Measurements from ENCODE around the gene DBNDD2.

DBNDD2 gene

DNA sequence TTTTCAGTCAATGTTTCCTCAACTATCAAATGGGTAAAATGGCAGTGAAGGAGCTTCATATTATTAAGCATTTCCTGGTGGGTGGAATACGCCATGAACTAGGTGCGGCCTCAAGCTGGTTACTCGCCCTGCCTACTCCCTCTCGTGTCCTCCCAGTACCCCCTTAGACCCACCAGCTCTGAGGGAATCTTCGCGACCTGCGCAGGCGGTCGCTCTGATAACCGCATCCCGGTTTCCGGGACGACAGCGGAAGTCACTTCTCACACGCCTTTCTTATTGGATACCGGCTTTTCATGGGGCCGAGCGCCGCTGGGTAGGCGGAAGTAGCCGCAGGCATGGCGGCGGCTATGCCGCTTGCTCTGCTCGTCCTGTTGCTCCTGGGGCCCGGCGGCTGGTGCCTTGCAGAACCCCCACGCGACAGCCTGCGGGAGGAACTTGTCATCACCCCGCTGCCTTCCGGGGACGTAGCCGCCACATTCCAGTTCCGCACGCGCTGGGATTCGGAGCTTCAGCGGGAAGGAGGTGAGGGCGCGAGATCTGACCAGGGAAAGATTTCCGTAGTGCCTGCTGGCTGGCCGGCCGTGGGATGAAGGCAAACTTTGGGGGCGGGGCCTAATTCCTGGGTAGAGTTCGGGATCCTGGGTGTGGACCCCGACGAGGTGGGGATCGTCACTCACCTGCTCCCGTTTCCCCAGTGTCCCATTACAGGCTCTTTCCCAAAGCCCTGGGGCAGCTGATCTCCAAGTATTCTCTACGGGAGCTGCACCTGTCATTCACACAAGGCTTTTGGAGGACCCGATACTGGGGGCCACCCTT lies 7.9 kb downstream of the DBNDD2 start, which contains the start of gene PIGT:
Gene PIGT, plus strand, starts transcription at position 320 of the 816 bp plus-strand sequence. Its CDS starts 16 bp downstream, at position 336.
- DNase-seq (ENCODE audit: low read depth, low spot score) = peak; percentile 90

GRCh38 chr20:45416917-45417316 lies 8.8 kb downstream of the DBNDD2 start:
- no peak for DNase-seq (ENCODE audit: low read depth, low spot score)

- DNase-seq (ENCODE audit: low read depth, low spot score) = peak; percentile 98
Observed at GRCh38 chr20:45419188-45420091, 11.4 kb downstream of the DBNDD2 start.

DNA sequence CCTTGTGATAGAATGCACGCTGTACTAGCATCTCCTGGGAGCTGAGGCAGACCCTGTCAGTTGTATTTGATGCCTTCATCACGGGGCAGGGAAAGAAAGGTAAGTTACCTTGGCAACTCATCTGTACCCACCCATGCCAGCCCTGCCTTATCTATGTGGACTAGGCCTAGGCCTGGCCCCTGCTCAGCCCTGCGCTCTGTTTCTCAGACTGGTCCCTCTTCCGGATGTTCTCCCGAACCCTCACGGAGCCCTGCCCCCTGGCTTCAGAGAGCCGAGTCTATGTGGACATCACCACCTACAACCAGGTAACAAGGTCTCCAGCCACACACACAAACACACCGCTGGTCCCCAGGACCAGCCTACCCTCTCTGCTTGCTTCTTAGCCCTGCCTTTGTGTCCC lies 12.0 kb downstream of the DBNDD2 start:
- no peak for DNase-seq (ENCODE audit: low read depth, low spot score)

DNA sequence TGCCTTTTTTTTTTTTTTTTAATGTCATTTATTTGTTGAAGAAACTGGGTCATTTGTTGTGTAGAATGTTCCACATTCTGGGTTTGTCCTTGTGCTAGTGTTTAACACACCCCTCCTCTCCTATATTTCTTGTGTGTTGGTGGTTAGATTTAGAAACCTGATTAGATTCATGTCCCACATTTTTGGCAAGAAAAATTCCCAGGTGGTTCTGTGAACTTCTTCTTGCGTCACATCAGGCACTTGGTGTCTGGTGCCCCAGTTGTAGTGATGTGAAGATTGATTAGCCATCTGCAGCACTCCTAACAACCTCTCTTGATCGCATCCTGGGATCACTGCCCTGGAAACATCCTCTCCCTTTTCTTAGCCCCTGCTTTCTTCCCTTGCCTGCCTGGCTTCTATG lies 15.6 kb downstream of the DBNDD2 start:
- no peak for DNase-seq (ENCODE audit: low read depth, low spot score)

DNA sequence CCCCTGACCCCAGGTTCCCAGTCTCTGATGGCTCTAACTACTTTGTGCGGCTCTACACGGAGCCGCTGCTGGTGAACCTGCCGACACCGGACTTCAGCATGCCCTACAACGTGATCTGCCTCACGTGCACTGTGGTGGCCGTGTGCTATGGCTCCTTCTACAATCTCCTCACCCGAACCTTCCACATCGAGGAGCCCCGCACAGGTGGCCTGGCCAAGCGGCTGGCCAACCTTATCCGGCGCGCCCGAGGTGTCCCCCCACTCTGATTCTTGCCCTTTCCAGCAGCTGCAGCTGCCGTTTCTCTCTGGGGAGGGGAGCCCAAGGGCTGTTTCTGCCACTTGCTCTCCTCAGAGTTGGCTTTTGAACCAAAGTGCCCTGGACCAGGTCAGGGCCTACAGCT lies 17.5 kb downstream of the DBNDD2 start:
- no peak for DNase-seq (ENCODE audit: low read depth, low spot score)

DNA sequence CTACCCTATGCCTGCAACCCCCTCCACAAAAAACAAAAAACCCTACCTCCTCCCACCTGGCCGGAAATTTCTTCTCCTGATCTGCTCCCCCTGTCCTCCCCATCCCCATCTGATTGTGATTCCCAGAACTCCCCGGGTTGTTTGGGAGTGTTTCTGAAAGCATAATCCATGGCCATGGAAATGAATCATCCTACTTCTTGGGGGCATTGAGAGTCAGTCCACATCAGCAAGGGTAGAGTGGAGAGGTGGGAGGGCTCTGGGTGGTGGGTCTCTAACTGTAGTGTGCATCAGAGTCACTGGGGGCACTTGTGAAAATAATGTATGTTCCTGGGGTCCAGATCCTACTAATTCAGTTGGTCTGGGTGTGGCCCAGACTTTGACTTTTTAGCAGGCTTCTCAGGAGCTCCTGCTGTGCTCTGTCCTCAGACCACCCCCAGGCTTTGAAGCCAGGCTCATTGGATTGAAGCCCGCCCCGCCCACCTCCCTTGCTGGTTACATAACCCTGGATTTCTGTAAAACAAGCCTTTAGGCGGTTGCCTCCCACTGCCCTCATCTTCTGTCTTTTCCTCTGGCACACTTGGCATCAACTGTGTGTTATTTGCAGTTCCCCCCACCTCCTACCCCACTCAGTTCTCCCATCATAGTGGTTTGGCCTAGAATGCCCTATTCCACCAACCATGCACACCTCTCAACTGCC lies 18.4 kb downstream of the DBNDD2 start:
- DNase-seq (ENCODE audit: low read depth, low spot score) = no peak

DNA sequence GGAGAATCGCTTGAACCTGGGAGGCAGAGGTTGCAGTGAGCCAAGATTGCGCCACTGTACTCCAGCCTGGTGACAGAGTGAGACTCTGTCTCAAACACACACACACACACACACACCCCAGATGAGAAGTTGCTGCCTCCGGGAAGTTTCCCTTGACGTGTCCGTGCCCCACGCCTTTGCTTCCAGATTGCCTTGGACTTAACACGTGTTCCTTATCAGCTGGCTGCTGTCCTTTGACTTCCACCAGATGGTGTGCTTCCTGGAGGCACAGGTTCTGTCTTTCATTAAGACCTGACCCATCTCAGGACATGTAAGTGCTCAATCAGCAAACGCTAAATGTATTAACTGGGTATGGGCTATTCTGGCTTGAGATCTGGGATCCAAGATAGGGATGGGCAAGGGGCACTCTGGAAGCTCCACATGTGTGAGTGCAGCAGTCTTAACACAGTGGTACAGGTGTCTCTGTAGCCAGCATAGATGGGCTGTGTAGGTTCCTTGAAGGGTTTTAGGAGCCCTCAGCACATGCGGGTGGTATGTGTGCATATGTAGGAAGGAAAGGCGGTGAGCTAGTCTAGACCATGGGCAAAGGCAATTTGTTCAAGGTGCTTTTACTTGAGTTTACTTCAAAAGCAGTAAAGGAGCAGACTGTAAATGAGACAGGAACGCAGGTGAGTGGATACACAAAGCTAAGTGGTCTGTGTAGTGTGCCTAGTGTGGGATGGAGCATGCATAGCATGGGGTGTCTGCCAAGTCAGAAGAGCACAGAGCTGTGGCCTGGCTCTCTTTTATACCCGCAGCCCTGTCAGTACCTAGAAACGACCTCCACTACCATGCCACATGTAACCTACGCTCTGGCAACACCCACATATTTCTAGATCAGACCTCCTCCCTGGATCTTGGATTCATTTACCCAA lies 19.4 kb downstream of the DBNDD2 start:
- no peak for DNase-seq (ENCODE audit: low read depth, low spot score)

DNA sequence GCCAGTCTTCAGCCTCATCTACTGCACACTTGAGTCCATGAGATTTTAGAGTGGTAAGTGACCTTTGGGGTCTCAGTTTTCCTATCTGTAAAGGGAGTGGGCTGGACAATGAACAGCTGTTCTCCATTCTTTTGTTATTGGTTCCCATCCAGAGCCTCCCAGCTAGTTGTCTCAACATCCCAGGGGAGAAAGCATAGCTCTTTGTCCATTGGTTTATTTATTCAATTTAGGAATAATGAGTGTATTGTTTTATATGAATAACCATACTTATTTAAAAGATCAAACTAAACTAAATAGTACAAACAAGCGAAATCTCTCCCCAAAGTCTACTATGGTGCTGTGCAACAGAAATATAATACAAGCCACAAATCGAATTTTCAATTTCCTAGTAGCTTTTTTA lies 21.5 kb downstream of the DBNDD2 start:
- no peak for DNase-seq (ENCODE audit: low read depth, low spot score)

GRCh38 chr20:45432294-45432693 lies 24.2 kb downstream of the DBNDD2 start:
- no peak for DNase-seq (ENCODE audit: low read depth, low spot score)

DNA sequence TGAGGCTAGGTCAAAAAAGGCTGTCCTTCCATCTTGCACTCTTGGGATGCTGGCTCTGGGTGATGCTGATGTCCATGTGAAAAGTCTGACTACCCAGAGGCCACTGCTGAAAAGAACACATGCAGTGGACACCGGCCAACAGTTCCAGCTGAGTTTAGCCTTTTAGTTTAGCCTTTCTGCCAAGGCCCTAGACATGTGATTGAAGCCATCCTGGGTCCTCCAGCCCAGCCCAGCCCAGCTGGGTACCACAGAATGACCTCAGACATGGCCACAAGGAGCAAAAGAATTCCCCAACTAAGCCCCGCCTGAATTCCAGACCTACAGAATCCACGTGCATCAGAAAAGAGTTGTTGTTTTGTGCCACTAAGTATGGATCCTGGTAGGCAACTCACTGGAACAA lies 25.2 kb downstream of the DBNDD2 start:
- DNase-seq (ENCODE audit: low read depth, low spot score) = peak; percentile 79

- DNase-seq (ENCODE audit: low read depth, low spot score) = no peak
Observed at GRCh38 chr20:45433976-45434375, 25.9 kb downstream of the DBNDD2 start.

DNA sequence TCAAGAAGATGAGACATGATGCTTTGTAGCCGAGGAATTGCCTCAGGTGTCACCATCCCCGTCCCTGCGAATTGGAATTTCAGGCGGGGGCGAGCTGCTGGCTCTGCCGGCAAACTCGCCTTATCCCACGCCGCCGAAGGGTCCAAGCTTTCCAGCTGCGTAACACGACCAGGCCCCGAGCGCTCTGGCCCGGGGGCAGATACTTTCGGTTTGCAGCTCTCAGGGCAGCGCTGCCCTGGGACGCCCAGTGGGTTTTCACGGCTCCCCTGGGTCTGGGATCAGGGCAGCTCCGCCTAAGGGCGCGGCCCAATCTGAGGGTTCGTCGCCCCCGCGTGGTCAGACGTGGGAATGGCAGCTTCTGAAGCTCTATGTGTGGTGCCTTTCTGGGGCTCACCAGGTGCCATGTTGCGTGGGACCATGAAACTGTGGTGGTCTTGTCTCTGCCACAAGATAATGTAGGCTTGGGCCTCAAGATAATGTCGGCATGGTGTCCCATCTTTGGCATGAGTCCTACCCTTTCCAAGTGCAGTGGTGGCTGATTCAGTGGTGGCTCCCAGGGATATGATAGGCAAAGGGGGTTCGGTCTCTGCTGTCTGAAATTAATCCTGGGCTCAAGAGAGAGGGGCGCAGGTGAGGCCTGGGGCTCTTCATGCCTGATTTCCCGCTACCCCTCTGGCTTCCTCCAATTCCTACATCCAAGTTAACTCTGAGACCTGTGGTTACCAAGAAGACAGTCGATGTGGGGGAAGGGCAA lies 28.8 kb downstream of the DBNDD2 start:
- peak; percentile 93 for DNase-seq (ENCODE audit: low read depth, low spot score)

- no peak for DNase-seq (ENCODE audit: low read depth, low spot score)
Observed at GRCh38 chr20:45440424-45440823, 32.3 kb downstream of the DBNDD2 start.

GRCh38 chr20:45440891-45441685 lies 33.0 kb downstream of the DBNDD2 start:
- no peak for DNase-seq (ENCODE audit: low read depth, low spot score)

GRCh38 chr20:45441746-45442145 lies 33.7 kb downstream of the DBNDD2 start:
- no peak for DNase-seq (ENCODE audit: low read depth, low spot score)

GRCh38 chr20:45444050-45444449 lies 36.0 kb downstream of the DBNDD2 start:
- no peak for DNase-seq (ENCODE audit: low read depth, low spot score)

GRCh38 chr20:45445805-45446562 lies 37.9 kb downstream of the DBNDD2 start:
- peak; percentile 19 for DNase-seq (ENCODE audit: low read depth, low spot score)

DNA sequence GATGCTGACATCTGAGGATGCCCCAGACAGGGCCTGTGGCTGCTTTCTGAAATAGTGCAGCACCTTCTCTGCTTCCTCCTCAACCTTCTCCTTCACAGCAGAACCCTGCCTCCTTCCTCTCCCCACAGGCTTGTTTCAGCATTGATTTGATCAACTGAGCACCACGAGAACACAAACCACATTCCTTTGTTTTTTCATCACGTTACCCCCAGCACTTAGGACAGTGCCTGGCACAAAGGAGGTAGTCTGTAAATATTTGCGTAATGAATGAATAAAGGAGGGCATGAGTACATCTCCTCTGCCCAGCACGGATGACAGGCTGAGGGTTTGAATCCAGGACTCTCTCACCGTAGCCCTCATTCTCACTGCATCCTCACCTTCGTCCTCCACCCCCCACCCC lies 40.2 kb downstream of the DBNDD2 start:
- no peak for DNase-seq (ENCODE audit: low read depth, low spot score)

All from astrocyte of the hippocampus (primary cell).